GM19240 (cell line): ENCODE data around the gene FCN1.

Source experiments
- DNase-seq: peaks from one replicate; pipeline ENCODE4 v3.0.0; 2011; ENCODE audit warnings: low spot score; ENCODE audit not compliant: insufficient read length

The FCN1 gene

DNA sequence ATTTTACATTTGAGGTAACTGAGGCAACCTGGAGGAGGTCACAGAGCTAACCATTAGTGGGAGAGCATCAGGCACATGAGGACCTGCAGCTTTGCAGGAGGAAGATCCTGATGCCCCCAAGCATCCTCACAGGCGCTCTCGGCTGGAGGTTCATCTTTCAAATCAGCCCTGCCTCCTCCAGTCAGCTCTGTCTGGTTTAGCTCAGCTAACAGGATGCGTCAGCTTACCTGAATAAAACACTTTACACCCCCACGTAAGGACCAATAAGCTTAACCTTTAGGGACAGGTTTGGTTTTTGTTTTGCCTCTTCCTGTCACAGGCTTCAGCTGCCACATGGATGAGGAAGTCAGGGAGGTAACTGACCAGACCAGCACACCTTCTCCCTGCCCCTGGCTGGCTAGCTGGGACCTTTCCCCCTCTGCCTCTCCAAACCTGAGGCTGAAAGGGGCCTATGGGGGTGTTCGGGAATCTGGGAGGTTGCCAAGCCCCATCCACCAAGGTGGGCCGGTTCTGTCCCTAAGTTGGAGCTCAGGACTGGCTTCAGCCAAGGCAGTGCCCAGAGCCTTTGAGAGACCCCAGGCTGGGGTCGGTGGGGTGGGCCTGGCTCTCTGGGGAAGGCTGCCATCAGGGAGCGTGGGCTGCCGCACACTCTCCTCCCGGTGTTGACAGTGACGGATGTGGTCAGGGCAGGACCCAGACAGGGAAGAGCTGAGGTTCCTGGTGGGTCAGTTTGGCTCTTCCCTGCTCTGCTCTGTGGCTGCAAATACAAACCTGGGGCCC, 20.0 kb upstream of the FCN1 start:
- DNase-seq = no peak

DNA sequence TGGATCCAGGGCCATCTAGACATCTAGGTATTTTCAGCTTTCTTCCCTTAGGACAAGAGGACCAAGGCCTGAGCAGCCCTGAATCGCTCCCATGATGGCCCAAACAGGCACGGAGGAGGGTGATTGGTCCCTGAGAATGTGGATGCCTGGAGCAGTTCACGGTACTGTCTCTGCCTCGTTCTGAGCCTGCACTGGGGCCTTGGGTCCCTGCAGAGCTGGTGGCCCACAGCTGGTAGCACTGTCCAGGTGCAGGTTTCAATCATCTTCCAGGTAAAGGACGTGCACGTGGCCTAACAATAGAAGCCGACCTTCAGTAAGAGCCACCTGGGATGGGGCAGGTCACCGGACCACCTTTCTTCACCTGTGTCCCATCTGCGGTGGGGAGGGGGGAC, 19.4 kb upstream of the FCN1 start:
- no peak for DNase-seq

DNA sequence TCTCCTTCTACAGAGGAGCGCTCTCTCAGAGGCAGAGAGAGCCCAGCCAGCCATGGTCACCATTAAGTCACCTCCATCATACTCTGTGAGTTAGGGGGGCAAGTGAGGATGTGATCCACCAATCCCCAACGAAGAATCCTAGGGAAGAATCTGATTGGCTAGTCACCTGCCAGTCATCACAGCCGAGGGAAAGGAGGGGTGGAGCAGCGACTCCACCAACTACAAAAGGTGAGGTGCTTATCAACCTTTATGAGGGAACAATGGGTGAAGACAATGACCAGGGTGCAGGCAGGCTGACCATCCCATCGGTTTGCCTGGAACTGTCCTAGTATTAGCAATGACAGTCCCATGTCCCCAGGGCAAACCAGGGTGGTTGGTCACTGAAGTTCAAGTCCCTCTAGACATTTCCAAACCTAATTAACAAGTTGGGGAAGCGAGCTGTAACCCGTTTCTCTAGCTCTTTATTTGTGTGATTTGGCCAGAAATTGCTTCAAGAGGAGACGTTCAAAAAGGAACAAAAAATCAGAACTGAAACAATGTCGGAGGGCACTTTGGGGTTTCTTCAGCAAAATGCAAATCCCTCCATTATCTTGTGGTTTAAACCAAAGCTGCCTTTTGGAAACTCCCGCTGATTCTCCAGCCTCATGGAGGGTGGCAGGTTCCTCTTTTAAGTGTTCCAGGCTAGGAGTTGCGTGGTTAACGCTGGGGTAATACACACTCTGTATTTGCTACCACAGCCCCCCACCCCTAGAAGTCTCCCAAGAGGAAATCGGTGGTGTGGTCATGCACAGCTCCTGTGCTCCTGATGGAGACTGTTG, 18.8 kb upstream of the FCN1 start:
- no peak for DNase-seq

DNA sequence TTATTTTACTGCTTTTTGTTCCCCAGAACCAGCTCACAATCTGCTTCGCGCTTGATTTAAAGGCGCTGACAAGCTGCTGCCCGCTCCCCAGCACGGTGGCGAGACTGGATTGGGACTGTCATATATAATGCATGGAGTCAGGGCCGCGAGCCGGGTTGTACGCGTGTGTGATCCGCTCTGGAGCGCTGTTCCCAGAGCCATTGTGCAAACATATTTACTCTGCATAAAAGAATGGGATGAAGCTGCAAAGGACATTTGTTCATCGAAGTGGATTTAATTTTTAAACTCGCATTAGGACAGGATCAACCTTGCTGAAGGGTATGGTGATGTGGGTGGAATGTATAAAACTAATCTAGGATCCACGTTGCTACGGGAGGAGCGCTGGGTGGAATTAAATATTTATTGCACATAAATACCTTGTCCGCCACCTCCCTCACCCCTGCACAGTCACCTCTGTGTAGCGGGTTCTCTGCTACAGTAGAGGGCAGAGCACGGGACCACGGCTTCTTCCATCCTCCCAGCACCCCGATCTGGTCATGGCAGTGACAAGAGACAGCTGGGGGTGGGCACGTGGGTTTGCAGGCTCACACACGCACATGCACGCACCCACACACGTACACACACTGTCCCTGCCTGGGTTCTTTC, 18.1 kb upstream of the FCN1 start:
- no peak for DNase-seq

DNA sequence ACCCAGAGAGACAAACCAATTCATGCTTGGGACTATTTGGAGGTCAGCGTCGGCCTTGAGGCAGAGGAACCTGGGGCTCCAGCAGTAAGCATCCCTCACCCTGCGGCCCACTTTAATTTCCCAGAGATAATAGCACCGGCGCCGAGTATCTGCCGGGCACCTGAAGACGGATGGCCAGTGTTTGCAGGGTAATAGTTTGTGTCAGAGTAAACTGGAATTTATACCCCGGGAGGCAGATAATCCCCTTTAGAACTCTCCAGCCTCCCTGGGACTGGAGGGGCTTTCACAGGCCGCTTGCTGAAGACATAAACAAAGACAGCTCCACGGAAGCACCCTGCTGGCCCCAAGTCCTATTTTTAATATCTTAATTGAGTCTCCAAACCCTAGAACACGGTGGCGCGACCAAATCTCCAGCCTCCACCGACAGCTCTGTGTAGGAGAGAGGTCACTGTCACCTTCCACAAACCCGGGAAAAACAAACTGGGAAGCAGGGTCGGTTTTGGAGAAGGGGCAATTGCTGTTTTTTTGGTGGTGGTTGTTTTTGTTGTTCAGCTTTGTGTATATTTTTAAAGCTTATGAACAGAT, 17.4 kb upstream of the FCN1 start:
- DNase-seq = no peak

DNA sequence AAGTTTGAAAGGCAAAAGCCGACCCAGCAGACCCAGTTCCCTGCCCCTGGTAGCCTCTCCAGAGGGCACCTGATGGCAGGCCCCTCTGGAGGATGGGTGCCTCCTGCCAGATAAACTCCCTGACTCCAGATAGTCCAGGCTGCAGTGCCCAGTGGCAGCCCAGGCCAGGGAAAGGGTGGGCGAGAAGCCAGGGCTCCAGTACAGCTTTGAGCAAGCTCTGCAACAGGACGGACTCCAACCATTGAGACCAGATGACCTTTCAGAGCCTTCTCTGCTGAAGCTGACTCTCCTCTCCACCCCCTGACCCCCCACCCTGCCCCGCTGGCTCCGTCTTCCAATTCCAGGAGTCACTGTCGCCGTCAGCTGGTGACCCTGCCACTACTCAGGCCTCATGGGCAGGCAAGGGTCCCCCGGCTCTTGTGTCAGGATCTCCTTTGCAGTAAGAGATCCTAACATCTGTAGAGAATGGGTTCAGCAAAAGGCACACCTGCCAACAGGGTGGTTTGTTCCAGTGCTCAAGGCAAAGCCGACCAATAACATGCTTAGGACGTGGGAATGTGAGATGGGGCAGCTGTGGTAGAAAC, 15.5 kb upstream of the FCN1 start:
- no peak for DNase-seq

DNA sequence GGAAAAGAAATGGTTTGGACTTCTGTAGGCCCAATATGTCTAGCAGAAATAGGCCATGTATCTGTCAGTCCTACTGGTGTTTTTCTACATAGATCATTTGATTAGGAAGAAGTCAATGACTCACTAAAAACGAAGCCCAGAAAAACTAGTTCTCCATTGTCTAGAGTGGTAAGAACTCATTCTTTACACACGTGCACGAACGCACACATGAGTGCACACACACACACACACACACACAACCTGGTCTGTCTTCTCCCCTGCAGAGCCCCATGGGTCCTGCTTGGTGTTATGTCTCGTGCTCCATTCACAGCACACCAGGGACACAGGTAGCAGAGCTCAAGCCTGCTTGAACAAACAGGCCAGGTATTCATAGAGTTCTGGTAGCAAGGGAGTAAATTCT, 14.9 kb upstream of the FCN1 start:
- DNase-seq = no peak

DNA sequence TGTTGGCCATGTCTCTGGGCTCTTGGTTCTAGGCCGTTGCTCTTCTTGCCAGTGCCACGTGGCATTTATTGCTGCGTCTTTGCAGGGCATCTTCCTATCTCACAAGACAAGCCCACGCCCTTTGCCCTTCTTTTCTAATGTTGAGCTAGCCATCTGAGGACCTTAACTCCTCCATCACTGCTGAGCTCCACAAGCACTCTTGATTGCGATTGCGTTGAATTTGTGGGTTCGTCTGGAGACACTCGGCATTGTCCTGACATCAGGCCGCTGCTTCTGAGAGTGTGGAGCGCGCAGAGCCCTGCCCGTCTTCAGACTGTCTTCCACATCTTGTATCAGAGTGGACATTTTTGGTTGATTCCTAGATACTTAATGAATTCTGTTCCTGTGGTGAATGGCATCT, 14.5 kb upstream of the FCN1 start:
- no peak for DNase-seq

DNA sequence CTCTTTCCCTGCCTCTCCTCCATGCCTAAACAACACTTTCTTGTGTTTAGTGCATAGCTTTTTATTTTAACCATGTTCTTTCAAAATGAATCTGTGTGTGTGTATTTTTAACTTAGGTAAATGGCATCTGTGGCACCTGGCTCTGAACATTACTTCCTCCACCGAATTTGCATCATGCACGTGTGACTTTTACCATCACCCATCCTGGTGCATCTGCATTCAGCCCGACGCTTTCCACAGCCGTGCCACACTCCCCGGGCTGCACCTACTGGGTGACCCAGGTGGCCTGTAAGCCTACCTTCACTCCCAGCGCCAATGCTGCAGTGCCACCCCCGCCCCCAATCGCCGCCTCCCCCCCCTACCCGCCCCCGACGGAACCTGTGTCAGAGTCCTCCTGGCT, 12.7 kb upstream of the FCN1 start:
- no peak for DNase-seq

DNA sequence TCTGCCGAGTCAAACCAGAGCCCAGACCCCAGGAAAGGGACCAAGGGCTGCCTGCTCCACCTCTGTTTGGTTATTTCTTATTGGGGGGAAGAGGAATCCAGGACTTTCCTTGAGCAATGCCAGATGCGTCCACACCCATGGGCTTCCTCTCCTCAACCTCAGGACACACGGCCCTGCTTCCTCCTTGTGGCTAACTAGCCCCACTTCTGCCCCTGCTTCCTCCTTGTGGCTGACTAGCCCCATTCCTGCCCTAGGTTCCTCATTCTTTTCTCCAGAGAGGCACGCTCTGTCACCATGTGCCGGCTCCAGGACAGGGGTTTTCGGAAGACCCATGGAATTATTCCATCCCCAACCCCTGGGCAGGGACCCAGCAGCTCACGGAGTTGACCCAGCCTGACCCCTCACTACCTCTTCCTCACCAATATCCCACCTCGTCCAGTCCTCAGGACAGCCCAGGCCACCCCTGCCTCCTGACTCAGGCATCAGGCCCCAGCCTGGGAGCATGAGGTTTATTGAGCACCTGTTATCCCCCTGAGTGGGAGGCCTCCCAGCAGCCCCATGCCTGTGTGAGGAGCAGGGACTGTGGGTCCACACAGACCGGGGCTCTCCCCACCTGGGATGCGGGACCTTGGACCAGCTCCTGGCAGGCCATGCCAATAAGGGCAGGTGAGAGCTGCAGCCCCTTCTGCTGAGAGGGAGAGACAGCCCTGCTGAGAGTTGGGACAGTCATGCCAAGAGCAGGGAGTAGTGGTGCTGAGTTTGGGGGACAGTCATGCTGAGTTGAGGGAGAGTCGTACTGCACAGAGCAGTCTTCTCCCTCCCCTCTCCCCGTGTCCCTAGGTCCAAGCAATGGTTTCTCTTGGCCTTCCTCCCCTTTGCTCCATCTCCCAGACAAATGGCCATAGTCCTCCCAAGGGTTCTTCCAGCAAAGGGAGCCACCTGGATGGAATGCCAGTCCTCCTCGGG, 11.8 kb upstream of the FCN1 start:
- DNase-seq = no peak

DNA sequence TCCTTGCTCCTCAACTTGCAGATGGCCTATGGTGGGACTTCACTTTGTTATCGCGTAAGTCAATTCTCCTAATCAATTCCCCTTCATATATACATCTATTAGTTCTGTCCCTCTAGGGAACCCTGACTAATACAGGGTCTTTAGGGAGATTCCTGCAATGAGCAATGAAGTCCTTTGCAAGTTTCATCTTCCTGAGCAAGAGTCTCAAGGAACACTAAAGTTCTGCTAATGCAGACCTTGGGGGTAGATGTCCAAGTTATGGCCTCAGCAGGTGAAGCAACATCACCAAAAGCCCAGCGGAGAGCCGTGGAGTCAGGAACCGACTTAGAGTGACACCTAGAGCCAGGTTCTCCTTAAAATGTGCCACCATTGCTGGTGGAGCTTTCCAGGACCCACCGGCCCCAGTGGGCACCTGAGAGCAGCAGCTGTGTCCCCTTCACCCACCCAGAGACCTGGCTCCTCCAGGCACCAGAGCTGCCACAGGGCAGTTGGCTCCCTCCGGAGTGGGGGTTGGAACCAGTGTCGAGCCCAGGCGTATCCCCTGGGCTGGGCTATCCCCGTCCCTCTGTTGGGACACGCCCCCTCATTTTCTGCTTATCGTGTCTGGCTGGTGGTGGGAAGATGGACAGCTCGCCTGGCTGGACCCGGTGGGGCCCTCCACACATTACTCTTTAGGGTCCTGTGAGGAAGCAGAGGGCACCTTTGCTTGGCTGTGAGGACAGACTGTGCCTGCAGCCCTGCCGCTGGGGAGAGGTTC, 10.9 kb upstream of the FCN1 start:
- no peak for DNase-seq

DNA sequence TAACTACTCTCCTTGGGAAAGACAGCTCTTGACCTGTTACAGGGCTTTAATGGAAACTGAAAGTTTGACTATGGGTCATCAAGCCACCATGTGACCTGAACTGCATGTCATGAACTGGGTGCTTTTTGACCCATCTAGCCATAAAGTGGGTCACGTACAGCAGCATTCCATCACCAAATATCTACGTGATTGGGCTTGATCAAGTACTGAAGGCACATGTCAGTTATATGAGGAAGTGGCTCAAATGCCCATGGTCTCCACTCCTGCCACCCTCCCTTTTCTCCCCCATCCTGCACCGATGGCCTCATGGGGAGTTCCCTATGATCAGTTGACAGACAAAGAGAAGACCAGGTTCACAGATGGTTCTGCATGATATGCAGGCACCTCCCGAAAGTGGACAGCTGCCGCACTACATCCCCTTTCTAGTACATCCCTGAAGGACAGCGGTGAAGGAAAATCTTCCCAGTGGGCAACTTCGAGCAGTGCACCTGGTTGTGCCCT, 7.3 kb upstream of the FCN1 start:
- no peak for DNase-seq

DNA sequence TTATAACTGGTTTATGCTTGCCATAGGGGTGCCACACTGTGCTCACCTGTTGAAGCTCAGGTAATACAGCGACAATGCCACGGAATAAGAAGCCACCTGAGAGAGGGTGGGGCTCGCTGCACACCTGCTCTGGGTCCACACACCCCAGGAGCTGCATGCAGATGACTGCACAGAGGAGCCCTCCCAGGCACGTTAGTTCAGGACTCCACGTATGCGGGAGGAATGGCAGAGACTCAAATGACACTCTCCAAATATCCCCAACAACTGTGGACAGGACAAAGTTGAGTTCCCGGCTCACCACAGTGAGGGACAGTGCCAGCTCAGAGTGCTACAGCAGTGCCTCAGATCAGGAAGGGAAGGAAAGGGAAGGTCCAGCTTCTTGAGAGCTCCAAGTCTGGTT, 5.8 kb upstream of the FCN1 start:
- no peak for DNase-seq

DNA sequence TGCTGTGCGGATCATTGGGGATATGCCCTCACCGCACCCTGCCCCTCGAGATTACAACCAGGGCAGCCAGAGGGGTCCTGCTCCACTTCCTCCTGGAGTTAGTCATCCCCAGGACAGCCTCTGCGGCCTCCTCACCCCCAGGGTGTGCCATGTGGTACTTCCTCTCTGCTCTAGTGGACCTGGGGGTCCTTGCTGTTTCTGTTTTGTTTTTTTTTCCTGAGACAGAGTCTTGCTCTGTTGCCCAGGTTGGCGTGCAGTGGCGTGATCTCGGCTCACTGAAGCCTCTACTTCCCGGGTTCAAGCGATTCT, 5.2 kb upstream of the FCN1 start:
- no peak for DNase-seq

DNA sequence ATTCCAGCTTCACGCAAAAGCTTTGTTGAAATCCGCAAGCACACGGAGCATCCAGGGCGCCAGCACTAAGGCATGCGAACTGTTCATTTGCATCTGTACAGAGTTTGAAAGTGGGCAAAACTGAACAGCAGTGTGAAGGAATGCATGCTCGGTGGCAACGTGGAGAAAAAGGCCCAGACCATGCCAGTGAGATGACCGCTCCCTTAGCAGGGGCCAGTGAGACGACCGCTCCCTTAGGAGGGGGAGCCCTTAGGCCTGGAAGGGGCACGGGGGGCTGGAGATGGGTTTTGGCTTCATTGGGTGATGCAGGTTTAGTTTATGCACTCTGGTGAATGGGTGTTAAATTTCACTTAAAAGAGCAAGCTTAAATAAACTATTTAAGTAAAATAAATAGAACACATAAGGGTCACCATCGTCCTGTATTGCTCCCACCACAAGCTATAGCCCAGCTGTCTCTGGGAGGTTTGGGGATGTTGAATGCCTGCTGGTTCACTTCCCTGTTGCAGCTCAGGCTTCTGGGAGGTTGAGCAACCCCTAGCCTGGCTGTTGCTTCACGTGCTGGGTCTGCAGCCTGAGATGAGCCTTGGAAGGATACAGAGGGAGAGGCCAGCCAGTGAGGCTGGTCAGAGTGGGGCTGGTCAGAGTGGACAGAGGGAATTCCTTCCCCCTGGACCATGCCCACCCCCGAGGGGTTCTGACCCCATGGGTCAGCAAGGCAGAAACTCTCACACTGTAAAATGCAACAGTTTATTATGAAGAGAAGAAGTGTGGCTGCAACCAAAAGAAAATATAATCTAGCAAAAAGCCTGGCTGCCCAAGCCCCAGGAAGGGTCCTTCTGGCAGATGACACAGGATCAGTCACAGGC, 4.6 kb upstream of the FCN1 start:
- no peak for DNase-seq

DNA sequence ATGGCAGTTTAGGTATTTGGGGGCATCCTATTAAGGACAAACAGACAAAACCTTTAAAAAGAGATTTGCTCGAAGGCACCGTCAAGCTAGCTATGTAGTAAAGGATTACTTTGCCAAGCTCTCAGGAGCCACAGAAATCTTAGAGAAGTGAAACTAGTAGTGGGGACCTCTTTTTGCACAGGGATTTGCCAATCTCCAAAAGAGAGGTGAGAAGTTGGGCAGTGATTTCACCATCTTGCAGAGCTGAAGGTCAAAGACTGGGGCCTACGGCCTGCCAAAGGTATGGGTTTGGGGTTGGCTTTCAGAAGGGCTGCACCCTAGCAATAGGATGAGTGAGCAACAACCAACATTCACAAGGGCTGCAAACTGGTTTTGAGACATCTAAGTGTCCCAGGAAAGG, 1.6 kb upstream of the FCN1 start:
- no peak for DNase-seq

DNA sequence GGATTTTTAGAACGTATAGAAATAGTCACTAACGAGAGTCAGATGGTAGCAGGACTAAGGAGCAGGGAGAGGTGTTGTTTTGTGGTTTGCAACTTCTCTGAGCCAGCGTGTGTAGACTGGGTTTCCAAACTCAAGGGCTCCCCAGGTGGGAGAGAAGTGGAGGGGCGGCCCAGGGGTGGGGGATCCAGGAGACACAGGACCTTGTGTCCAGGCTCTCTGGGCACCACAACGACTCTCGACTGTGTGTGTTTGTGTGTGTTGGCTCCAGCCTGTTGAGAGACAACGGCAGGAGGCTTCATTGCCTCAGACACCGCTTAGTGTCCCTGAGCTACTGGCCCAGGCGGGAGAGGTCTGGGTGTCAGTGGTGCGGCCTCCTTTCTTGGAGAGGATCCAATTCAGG, 934 bp upstream of the FCN1 start:
- no peak for DNase-seq

DNA sequence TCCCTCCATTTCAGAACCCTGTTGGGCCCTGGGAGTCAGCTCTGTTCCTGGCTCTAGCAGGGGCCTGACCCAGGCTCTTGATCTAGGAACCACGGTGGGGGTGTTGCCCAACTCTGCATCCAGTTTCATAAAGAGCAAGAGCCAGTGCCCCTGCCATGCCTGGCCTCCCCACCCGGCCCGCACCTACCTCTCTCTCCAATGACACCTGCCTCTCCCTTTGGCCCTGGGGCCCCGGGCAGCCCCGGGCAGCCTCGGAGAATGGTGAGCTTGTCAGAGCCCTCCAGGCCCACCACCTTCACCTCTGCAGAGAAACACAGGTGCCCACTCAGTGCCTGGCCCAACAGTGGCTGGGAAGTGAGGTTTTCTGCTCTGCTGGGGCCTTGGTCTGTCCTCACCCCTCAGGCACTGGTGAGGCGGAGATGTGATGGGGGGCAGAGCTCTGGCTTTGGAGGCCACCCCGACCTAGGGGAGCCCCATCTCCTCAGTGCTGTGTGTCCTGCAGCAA, 1.5 kb downstream of the FCN1 start:
- no peak for DNase-seq
